SU-DHL-6 (cell line): ENCODE data around the gene CCPG1.

Experiments used
- CTCF ChIP-seq: fragments of 200-600 bp; sonication (generic); IDR thresholded peaks from one replicate; pipeline ENCODE4 v1.5.1; 2017; ENCODE audit warnings: antibody characterized with exemption, mild to moderate bottlenecking, low read length, moderate library complexity; ENCODE audit not compliant: insufficient read depth, poor library complexity, severe bottlenecking
- EZH2phosphoT487 ChIP-seq: fragments of 200-600 bp; sonication (generic), shearing (Covaris generic); conservative IDR thresholded peaks from 2 replicates; pipeline ENCODE4 v1.6.1; 2018; ENCODE audit warnings: mild to moderate bottlenecking, antibody characterized with exemption, low read length, moderate library complexity, mixed read lengths

GRCh38 chr15:55381595-55381994 is 26.6 kb downstream of the CCPG1 start:
- no peak for TF ChIP-seq EZH2phosphoT487
- no peak for TF ChIP-seq CTCF
